G401 (cell line): ENCODE results near the gene RFLNA. TPM values are rescaled to one million over a fixed set of nuclear protein-coding genes. Genes with fewer than 3 reads are reported as not detected.

ENCODE experiments used
- DNase-seq: peaks from one replicate; pipeline ENCODE4 v3.0.0-alpha.2; 2015; ENCODE audit warnings: low spot score
- in situ Hi-C: cut with HindIII; loops from 2 replicates; pipeline ENCODE4 v1.10.0; 2016; ENCODE audit warnings: low sequenced_read_pairs, mixed read lengths
- total RNA-seq: library from RNA; depleted of rRNA; stranded (reverse); fragments of >200 nt; shearing (Covaris generic); gene quantifications from 2 replicates; pipeline ENCODE4 v1.2.3, GENCODE V29; 2014

RFLNA gene
- total RNA-seq, 1 experiment from 2014 or later = 2.3 TPM

DNA sequence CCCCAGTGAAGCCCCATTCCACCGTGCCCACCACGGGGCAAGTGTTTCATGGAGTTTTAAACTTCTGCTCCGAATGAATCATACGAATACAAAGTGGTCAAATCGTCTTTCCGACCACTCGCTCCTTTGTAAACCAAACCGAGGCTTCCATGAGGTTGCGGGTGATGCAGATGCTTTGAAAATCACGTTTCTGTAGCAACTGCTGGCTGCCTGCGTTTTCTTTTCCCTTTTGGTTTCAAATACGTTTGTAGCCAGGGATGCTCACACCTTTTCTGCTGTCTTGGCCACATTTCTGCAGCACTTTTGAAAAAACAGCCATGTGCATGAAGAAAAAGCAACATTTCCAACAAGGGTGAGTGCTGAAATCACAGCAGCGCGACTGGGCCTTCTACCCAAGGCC, 33.7 kb downstream of the RFLNA start:
- in situ Hi-C loops = no loop called here
- no peak for DNase-seq

DNA sequence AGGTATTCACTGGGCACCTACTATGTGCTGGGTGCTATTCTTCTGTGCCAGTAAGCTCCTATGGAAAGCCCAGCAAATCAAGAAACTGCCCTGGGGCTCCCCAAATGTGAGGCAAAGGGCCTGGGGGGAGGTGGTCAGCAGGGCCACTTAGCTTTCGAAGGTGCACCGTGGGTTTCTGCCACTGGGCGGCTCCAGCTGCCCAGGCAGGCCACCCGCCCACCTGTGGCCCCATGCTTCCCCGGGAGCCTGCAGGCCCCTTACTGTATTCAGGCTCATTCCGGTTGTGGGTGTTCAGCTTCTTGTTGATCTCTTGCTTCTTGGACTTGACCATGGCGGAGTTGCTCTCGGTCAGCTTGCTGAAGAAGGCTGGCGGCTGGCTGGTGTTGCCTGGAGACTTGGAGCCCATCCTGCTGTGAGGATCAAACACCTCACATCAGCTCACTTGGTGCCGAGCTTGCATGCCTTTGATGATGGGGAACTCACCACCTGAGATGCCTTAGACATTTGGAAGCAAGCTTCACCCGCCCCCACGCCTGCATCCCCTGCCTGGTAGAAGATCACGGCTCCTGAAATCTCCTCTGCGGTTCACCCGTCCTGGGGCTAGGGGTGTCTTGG, 37.3 kb downstream of the RFLNA start:
- no peak for DNase-seq
- in situ Hi-C loops = no loop called here

DNA sequence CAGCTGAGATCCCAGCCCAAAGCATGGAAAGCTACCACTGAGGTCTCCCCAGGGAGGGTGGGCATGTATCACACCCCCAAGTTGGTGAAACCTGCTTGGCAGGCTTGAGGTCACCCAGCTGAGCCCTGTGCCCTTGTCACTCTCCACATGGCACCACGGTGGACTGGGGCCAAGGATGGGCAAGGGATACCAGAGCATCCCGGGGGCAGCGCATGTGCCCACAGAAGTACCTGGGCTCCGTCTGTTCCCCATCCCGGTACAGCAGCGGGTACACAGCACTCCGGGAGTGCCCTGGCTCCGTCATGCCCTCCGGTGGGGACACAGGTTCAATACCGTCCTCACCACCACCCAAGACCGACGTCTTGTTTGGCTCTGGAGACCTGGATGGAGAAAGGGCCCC, 38.0 kb downstream of the RFLNA start:
- in situ Hi-C loops = no loop called here
- DNase-seq = no peak

DNA sequence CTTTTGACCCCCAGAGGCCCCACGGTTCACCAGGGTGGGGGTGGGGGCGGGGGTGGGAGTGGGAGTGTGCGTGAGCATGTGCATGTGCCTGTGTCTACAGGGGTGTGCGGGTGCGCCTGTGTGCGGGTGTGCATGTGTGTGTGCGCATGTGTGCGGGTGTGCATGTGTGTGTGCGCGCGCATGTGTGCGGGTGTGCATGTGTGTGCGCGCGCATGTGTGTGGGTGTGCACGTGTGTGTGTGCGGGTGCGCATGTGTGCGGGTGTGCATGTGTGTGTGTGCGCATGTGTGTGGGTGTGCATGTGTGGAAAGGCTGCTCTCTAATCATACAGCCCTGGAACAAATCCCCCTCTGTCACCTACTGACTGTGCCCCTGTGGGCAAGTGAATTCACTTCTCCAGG, 38.8 kb downstream of the RFLNA start:
- DNase-seq = no peak
- in situ Hi-C loops = no loop called here

DNA sequence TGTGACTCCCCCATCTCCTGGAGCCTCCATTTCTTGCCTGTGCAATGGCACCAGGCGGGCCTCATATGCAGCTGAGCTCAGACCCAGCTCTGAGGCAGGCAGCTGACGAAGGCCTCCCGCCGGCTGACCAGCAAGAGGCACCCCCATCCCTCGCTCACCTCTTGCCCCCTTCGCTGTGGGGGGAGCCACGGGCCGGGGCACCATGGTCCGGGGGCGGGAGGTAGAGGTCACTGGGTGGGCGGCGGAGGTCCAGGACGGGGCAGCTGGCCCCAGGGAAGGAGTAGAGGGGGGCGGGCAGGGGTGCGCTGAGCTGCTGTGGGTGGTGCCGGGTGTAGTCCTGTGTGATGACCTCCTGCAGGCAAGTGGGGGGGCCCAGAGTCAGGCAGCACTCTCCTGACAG, 39.4 kb downstream of the RFLNA start:
- in situ Hi-C loops = no loop called here
- no peak for DNase-seq

DNA sequence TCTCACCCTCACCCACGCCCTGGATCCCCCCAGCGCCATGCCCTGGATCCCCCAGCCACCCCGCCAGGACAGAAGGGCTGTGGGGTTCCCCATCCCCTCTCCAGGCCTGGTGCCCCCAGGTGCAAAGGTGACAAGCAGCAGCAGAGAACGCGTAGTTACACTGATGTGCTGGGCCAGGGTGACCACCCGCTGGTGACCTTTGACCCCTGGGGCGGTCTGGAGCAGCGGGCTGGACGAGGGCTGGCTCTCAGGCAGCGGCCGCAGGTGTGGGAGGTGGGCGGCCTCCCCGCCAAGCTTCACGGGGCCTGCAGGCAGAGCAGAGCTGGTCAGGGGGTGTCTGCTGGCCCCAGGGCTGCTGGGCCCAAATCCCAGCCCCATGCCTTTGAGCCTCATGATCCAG, 40.1 kb downstream of the RFLNA start:
- no peak for DNase-seq

DNA sequence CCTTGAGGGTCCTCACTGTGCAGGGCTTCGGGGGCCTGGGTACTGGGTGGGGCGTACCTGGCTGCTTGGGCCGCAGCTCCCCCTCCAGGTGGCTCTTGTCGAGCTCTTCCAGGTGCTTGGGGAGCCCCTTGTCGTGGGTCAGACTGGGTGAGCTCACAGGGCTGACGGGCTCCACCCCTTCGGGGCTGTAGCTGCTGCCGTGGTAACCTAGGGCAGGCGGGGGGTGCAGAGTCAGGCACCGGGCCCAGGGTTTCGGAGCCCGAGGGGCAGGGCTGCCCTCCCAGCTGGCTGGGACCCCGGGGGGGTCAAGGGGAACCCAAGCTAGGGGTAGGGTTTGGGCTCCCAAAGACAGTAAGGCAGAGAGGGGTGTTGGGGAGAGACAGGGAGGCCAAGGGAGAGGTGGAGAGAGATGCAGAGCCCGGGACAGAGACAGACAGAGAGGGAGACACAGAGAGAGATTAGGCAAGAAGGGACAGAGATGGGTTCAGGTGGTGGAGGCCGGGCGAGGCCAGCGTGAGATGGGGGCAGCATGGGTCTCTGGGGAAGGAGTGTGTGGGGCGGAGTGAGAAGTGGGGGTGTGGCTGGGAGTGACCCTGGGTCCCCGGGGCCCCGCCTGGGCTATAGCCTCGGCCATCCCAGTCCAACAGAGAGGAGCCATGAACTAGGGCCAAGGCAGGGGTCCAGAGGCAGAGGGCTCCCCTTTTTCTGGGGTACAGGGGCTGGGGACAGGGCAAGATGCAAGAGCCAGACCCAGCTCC, 40.7 kb downstream of the RFLNA start:
- no peak for DNase-seq
- in situ Hi-C loops = no loop called here

More for the DNA sequence above, 40.1 kb downstream of the RFLNA start:
- in situ Hi-C loops = no loop called here

DNA sequence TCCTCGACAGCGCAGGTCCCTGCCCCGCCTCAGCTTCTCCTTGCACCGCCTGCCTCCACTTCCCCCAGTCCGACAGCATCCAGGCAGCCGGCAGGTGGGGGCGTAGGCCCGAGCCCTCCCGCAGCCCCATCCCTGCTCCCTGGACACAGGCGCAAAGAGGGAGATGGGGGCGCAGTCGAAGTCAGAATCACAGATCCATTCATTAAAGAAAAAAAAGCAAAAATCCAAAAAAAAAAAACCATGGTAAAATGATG, 41.2 kb downstream of the RFLNA start:
- no peak for DNase-seq
- in situ Hi-C loops = no loop called here

DNA sequence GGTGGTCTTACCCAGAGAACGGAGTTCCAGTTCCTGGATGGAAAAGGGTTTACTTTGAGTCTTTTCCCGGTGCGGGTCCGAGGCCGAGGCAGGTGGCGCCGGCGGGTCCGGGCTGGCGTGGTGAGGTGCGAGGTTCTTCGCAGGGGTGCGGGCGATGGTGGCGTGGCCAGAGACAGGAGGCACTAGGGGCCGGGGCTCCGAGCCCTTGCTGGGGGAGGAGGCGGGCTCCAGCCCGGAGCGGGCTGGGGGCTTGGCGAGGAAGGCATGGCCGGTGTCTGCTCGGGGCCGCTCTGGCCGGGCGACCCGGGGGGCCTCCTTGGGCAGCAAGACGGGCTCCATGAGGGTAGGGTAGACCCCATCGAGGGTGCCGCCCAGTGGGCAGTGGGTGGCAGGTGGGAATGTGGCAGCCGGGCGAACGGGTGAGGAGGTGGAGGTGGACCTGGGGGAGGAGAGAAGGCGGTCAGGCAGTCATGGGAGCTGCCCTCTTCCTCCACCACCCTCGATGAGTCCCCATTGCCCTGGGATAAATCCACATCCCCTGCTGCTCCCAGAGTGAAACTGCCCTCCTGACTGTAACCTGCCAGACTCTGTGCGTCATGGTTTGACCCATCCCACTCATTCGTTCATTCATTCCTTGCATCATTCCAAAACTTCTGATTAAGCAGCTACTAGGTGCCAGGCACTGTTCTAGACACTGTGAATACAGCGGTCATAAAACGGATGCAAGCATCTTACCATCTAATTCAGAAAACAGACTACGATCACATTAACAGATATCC, 42.0 kb downstream of the RFLNA start:
- in situ Hi-C loops = no loop called here
- no peak for DNase-seq

DNA sequence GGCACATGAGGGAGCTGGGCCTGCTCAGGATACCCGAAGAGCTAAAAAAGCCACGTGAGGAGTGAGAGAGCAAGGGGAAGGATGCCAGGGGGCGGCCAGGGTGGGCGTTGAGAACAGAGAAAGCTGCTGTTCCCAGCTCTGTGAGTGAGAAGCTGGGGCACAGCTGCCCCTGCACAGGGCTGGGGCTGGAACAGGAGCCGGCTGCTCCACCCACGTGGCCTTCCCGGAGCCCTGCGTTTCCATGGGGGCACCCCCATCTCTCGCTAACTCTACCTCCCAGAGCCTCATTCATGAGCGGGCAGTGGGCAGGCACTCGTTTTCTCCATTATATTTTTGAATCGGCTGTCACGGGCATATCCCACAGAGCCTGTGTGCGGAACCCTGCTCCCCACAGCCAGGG, 42.7 kb downstream of the RFLNA start:
- in situ Hi-C loops = no loop called here
- DNase-seq = no peak

DNA sequence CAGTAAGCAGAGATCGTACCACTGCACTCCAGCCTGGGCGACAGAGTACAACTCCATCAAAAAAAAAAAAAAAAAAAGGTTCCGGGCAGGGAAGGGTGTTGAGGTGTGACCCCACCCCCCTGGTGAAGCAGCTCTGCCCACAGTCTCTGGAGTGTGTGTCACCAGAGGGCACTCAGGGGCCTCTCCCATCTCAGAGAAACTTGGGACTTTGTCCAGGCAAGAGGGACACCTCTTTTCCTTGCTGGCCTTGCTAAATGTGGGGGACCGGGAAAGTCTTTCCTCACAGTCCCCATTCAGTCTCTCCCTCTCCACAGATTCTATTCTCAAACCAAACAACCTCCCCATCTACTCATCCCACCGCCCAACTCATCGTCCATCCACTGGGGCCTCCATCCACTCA, 43.6 kb downstream of the RFLNA start:
- no peak for DNase-seq
- in situ Hi-C loops = no loop called here

DNA sequence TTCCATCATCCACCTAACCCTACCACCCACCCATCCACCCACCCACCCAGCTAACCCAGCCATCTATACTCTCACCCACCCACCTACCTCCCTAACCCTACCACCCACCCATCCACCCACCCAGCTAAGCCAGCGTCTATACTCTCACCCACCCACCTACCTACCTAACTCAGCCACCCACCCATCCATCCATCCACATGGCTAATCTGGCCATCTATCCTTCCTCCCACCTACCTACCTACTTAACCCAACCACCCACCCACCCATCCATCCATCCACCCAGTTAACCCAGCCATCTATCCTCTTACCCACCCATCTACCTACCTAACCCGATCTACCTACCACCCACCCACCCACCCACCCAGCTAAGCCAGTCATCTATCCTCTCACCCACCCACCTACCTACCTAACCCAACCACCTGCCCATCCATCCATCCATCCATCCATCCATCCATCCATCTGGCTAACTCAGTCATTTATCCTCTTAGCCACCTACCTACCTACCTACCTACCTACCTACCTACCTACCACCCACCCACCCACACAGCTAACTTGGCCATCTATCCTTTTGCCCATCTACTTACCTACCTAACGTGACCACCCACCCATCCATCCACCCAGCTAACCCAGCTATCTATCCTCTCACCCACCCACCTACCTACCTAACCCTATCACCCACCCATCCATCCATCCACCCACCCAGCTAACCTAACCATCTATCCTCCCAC, 44.1 kb downstream of the RFLNA start:
- in situ Hi-C loops = no loop called here
- DNase-seq = no peak

DNA sequence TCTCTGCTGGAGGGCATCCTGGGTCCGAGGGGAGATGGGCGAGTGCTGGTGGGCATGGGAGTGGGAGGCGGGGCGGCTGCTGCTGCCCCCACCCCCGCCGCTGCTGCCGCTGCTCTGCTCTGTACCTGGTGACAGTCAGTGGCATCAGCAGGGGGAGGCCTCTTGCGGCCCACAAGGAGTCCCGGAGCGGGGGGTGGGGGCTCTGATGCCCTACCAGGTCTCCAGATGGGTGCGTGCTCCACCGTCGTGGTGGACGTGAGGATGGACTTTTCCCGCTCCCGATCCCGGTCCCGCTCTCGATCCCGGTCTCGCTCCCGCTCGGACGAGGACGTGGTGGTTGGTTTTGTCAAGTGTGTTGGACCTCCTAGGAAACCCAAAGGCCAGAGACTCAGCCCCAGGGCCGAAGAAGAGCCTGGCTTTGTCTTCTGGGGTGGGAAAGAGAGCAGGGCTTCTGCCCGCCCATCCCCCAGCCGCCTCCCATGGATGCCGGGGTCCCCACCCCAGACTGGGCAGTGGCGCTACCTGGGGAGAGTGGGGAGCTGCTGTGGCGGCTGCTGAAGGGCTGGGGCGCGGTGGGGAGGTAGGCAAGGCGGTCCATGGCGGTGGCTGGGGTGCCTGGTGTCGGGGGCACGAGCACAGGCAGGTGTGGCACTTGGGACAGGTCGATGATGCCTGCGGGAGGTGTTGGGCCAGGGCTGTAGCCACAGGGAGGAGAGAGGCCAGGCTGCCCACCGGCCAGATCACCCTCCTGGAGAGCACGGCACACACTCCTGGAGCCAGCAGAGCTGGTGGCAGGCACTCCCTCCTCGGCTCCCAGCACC, 45.4 kb downstream of the RFLNA start:
- in situ Hi-C loops = no loop called here

DNA sequence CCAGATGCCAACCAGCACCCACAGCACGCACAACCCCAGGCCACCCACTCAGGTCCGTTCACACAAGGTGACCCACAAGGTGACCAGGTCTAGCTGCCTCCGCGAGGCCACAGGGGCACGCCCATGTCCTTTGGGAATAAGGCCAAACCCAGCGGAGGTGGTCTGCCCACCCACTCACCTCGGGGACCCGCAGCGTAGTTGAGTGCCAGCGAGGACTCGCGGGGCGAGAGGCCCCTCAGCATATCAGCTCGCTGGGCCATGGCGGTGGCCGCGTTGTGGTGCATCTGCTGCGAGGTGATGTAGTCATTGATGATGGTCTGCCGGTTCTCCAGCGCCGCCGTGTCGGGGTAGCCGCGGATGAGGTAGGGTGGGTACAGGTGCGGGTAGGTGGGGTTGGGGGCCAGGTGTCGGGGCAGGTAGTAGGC, 46.8 kb downstream of the RFLNA start:
- no peak for DNase-seq
- in situ Hi-C loops = no loop called here

More for the DNA sequence above, 45.4 kb downstream of the RFLNA start:
- no peak for DNase-seq

DNA sequence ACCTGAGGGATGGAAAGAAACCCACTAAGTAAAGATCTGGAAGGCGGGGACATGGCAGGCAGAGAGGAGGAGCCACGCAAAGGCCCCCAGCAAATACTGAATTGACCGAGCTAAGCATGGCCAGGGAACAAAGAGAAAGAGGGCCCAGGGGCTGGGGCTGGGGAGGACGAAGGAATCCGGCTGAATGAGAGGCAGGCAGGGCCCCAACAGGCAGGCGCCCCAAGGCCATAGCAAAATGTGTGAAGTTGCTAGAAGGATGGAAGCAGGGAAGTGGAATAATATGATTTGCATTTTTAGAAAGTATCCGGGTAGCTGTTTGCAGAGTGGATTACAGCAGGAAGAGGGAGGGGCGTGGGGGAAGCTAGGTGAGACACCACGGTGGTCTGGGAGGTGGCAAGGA, 49.1 kb downstream of the RFLNA start:
- no peak for DNase-seq
- in situ Hi-C loops = no loop called here

DNA sequence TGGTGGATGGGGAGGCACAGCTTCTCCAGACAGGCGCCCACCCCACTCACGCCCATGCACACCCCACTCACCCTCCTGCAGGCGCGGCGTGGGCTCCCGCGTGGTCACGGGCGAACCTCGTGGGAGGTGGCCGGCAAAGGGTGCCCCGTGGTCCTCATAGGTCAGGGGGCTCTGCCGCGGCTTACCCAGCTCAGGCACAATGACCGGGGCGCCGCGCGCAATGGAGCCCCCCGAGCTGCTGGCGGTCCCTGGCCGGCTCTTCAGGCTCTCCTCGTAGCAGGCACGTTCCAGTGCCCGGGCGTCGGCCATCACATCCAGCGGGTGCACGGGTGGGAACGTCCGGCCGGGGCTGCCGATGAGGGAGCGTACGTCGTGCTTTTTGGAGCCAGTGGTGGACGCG, 49.6 kb downstream of the RFLNA start:
- in situ Hi-C loops = no loop called here
- DNase-seq = no peak

DNA sequence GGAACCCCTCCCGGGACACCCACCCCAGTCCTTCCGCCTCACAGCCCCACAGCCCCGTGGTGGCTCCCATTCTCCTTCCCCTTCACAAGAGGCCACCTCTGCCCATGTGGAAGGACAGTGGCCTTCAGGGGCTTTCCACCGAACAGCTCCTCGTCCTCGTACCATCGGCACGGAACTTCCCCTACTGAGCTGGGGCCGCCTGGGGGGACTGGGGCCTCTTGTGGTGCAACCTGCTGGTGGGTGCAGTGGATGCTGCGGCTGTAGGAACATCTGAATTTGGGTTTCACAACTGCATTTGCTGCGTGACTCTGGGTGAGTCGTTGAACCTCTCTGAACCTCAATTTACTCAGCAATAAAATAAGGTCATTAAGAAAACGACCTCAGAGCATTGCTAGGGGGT, 50.9 kb downstream of the RFLNA start:
- DNase-seq = no peak
- in situ Hi-C loops = no loop called here

DNA sequence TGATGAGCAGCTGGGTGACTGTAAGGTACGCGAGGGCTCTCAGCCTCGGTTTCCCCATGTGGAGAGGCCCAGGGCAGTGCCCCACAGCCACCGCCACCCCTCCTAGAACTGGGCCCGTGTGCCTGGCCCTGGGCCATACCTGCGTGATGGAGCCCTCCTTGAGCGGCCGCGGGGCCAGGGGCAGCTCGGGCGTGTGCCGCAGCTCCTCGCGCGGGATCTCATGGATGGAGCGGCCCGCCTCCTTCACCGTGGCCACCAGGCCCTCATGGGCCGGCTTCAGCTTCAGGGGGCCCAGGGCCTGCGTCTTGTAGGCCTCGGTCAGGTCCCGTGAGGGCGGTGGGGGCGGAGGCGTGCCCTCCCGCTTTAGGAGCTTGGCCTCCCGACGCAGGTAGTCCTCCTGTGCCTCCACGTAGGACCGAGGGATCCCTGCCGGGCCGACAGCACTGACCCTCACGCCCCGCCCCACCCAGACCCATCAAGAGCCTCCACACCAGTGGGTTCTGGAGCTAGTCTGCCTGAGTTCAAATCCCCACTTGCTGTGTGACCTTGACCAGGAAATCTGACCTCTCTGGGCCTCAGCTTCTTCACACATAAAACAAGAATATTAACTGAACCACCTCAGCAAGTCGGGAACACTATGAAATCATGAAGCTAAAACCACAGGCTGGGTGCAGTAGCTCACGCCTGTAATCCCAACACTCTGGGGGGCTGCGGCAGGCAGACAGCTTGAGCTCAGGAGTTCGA, 51.7 kb downstream of the RFLNA start:
- no peak for DNase-seq
- in situ Hi-C loops = no loop called here

DNA sequence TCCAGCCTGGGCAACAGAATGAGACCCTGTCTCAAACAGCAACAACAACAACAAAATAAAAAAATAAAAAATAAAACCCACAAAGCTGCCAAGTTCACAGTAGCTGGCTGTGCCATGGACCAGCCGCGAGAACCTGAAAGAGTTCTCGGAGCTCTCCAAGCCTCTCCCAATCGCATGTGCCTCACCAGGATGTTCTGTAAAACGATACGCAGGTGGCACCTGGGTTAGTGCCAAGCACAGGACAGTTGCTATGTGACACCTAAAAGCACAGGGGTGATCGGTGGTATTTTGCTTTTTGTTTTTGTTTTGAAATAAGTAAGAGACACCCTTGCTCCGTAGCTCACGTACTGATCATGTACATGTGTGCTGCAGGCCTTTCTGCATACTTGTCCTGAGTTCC, 52.4 kb downstream of the RFLNA start:
- in situ Hi-C loops = no loop called here

More for the DNA sequence above, 52.4 kb downstream of the RFLNA start:
- DNase-seq = no peak
